IMR-90 (cell line): ENCODE data around the gene BTK. TPM values are rescaled to one million over a fixed set of nuclear protein-coding genes. Genes with fewer than 3 reads are reported as not detected.

Experiments used
- ATAC-seq: fragments of 200-7000 bp; cut with Tn5 transposase; 2 replicates; pipeline ENCODE4 v1.9.1; 2020; ENCODE audit warnings: low read depth, mild to moderate bottlenecking, moderate library complexity
- BruUV-seq: library from RNA; stranded (reverse); fragments of 400-500 nt; replicated peaks from 2 replicates; lab custom pipeline; 2021; lab: Mats Ljungman, UMichigan
- CTCF ChIA-PET: fragments of 300-600 bp; formaldehyde crosslinking; extraction: SDS; loops from one replicate; lab custom pipeline; 2021; ENCODE audit warnings: antibody characterized with exemption; lab: Yijun Ruan, JAX
- POLR2A ChIA-PET: fragments of 300-600 bp; sonication (Branson Sonifier 250); formaldehyde crosslinking; loops from one replicate; lab custom pipeline; 2022; ENCODE audit warnings: antibody characterized with exemption; ENCODE audit not compliant: unreplicated experiment; lab: Charles Lee
- DNase-seq: peaks from one replicate; pipeline ENCODE4 v3.0.0; 2013
- H2AFZ ChIP-seq: replicated peaks from 2 replicates; pipeline ENCODE3; 2013; ENCODE audit warnings: low read length, mild to moderate bottlenecking; ENCODE audit not compliant: poor library complexity
- H2AK5ac ChIP-seq: 2 replicates; pipeline ENCODE4 v1.6.1; 2013; ENCODE audit warnings: low read depth, low read length, inconsistent platforms
- H2AK9ac ChIP-seq: replicated peaks from 2 replicates; pipeline ENCODE3; 2013; ENCODE audit warnings: mild to moderate bottlenecking, low read depth, low read length, moderate library complexity; ENCODE audit not compliant: poor library complexity
- H2BK120ac ChIP-seq: 2 replicates; pipeline ENCODE4 v1.6.1; 2013; ENCODE audit warnings: low read depth, low read length, inconsistent platforms
- H2BK15ac ChIP-seq: 3 replicates; pipeline ENCODE4 v1.6.1; 2013; ENCODE audit warnings: low read depth, low read length, inconsistent platforms
- H2BK20ac ChIP-seq: 2 replicates; pipeline ENCODE4 v1.6.1; 2013; ENCODE audit warnings: low read depth, mild to moderate bottlenecking, inconsistent platforms, low read length, moderate library complexity
- H2BK5ac ChIP-seq: 2 replicates; pipeline ENCODE4 v1.6.1; 2013; ENCODE audit warnings: mild to moderate bottlenecking, low read depth, low read length, inconsistent platforms; ENCODE audit not compliant: poor library complexity, severe bottlenecking
- H3K14ac ChIP-seq: replicated peaks from 2 replicates; pipeline ENCODE4 v1.6.1; 2013; ENCODE audit warnings: low read depth, low read length, inconsistent platforms
- H3K18ac ChIP-seq: 2 replicates; pipeline ENCODE4 v1.6.1; 2013; ENCODE audit warnings: low read depth, low read length, control low read depth
- H3K23ac ChIP-seq: 2 replicates; pipeline ENCODE4 v1.6.1; 2013; ENCODE audit warnings: low read depth, low read length, inconsistent platforms
- H3K27ac ChIP-seq: 2 replicates; pipeline ENCODE4 v1.5.1; 2013; ENCODE audit warnings: mild to moderate bottlenecking, control low read depth, low read length; ENCODE audit not compliant: insufficient read depth
- H3K27me3 ChIP-seq: 2 replicates; pipeline ENCODE4 v1.6.1; 2013; ENCODE audit warnings: low read length; ENCODE audit not compliant: control insufficient read depth, insufficient read depth
- H3K36me3 ChIP-seq: 2 replicates; pipeline ENCODE4 v1.6.1; 2013; ENCODE audit warnings: low read length, mixed read lengths; ENCODE audit not compliant: control insufficient read depth, insufficient read depth
- H3K4ac ChIP-seq: 2 replicates; pipeline ENCODE4 v1.6.1; 2013; ENCODE audit warnings: low read depth, low read length, inconsistent platforms
- H3K4me1 ChIP-seq: 2 replicates; pipeline ENCODE4 v1.6.1; 2013; ENCODE audit warnings: low read length, mixed read lengths; ENCODE audit not compliant: control insufficient read depth, insufficient read depth
- H3K4me2 ChIP-seq: 2 replicates; pipeline ENCODE4 v1.6.1; 2013; ENCODE audit warnings: low read depth, mild to moderate bottlenecking, control low read depth, low read length, moderate library complexity
- H3K4me3 ChIP-seq: 2 replicates; pipeline ENCODE4 v1.5.1; 2013; ENCODE audit warnings: low read depth, mild to moderate bottlenecking, control low read depth, low read length, moderate library complexity; ENCODE audit not compliant: insufficient read depth
- H3K56ac ChIP-seq: 2 replicates; pipeline ENCODE4 v1.6.1; 2013; ENCODE audit warnings: low read length, inconsistent platforms; ENCODE audit not compliant: insufficient read depth; ENCODE audit errors: extremely low read depth
- H3K79me1 ChIP-seq, 2 experiments: 2 replicates each; pipeline ENCODE4 v1.6.1; 2013; ENCODE audit warnings: low read length in 2 of 2, inconsistent platforms in 1 of 2, low read depth in 1 of 2
- H3K9ac ChIP-seq: 2 replicates; pipeline ENCODE4 v1.6.1; 2013; ENCODE audit warnings: low read depth, low read length, control low read depth
- H3K9me1 ChIP-seq: 2 replicates; pipeline ENCODE4 v1.6.1; 2013; ENCODE audit warnings: low read length, inconsistent platforms; ENCODE audit not compliant: insufficient read depth
- H3K9me3 ChIP-seq: 2 replicates; pipeline ENCODE4 v1.6.1; 2013; ENCODE audit warnings: low read length; ENCODE audit not compliant: control insufficient read depth, insufficient read depth
- H4K20me1 ChIP-seq: 2 replicates; pipeline ENCODE4 v1.6.1; 2013; ENCODE audit warnings: low read length, inconsistent platforms; ENCODE audit not compliant: insufficient read depth
- H4K5ac ChIP-seq: 2 replicates; pipeline ENCODE4 v1.6.1; 2013; ENCODE audit warnings: mild to moderate bottlenecking, low read depth, low read length, control low read depth
- H4K8ac ChIP-seq, 2 experiments: 2 replicates each; pipeline ENCODE4 v1.6.1; 2013; ENCODE audit warnings: low read depth in 2 of 2, low read length in 2 of 2, control low read depth in 1 of 2, inconsistent platforms in 1 of 2
- H4K91ac ChIP-seq: 2 replicates; pipeline ENCODE4 v1.6.1; 2013; ENCODE audit warnings: low read depth, low read length, inconsistent platforms; ENCODE audit not compliant: insufficient read depth
- CEBPB ChIP-seq: IDR thresholded peaks from 2 replicates; pipeline ENCODE4 v1.6.1; 2012; ENCODE audit warnings: low read depth, low read length, improper control_type of control experiment
- MXI1 ChIP-seq: IDR thresholded peaks from 2 replicates; pipeline ENCODE4 v1.6.1; 2012; ENCODE audit warnings: low read depth, mild to moderate bottlenecking, low read length, moderate library complexity, borderline replicate concordance
- RAD21 ChIP-seq: IDR thresholded peaks from 2 replicates; pipeline ENCODE4 v1.6.1; 2012; ENCODE audit warnings: low read length, improper control_type of control experiment
- dilution Hi-C: fragments of 300-500 bp; cut with HindIII; formaldehyde crosslinking; loops from one replicate; pipeline ENCODE4 v1.14.3; 2018; ENCODE audit warnings: low sequenced_read_pairs; ENCODE audit not compliant: unreplicated experiment
- in situ Hi-C: fragments of 300-500 bp; cut with MboI; formaldehyde crosslinking; loops from 3 replicates; pipeline ENCODE4 v1.14.3; 2019; ENCODE audit warnings: low sequenced_read_pairs, inconsistent platforms, mixed read lengths
- intact Hi-C: fragments of 100-400 bp; cut with micrococcal nuclease; formaldehyde crosslinking; loops from 2 replicates; pipeline ENCODE4 v1.10.0; 2022
- polyA plus RNA-seq, 3 experiments: library from polyadenylated mRNA; depleted of rRNA; stranded (reverse); fragments of >200 nt; gene quantifications; 2 replicates each; pipeline ENCODE4 v1.2.3, GENCODE V29; 2012; ENCODE audit warnings: low replicate concordance in 1 of 3
- total RNA-seq: library from RNA; depleted of rRNA; stranded (reverse); fragments of >200 nt; gene quantifications from 2 replicates; pipeline ENCODE4 v1.2.3, GENCODE V29; 2012

The BTK gene
- total and polyA plus RNA-seq, 2 of the 4 experiments (the other 2 are of a cell fraction): not detected

GRCh38 chrX:101368800-101369199, 17.2 kb downstream of the BTK start:
- no peak overlapping the region for H2BK15ac ChIP-seq
- no peaks in the 10 kb centered on the region for H3K9me3 ChIP-seq
- TF ChIP-seq RAD21: no peak
- no peak for TF ChIP-seq MXI1
- no peak for TF ChIP-seq CEBPB
- no peak for ATAC-seq
- no peak overlapping the region for H2AK5ac ChIP-seq
- no peak overlapping the region for H3K14ac ChIP-seq
- no peak overlapping the region for H2AK9ac ChIP-seq
- H3K18ac ChIP-seq: no peak overlapping the region
- no peak overlapping the region for H3K56ac ChIP-seq
- H3K4ac ChIP-seq: no peak overlapping the region
- in situ Hi-C loops (no loop called here), intact Hi-C loops (no loop called here), dilution Hi-C loops (no loop called here)
- H4K20me1 ChIP-seq: no peaks in the 10 kb centered on the region
- CTCF ChIA-PET: interaction anchor here (1.0 kb wide), 1 partner anchor 10 kb away, joined by 3 read pairs; no protein-coding TSS in a partner anchor
- no TSS peak for BruUV-seq
- no peak overlapping the region for H4K8ac ChIP-seq
- H4K5ac ChIP-seq: no peak overlapping the region
- H3K4me1 ChIP-seq: no peaks in the 10 kb centered on the region
- no peak overlapping the region for H3K27ac ChIP-seq
- H2BK120ac ChIP-seq: no peak overlapping the region
- no peak overlapping the region for H2AFZ ChIP-seq
- H3K36me3 ChIP-seq: no peaks in the 10 kb centered on the region
- H2BK20ac ChIP-seq: no peak overlapping the region
- H3K9me1 ChIP-seq: no peaks in the 10 kb centered on the region
- H3K23ac ChIP-seq: no peak overlapping the region
- no peak overlapping the region for H3K9ac ChIP-seq
- no peak overlapping the region for H3K4me3 ChIP-seq
- H4K91ac ChIP-seq: no peak overlapping the region
- H2BK5ac ChIP-seq: no peak overlapping the region
- POLR2A ChIA-PET: no interaction called here
- H3K27me3 ChIP-seq: peaks cover 3% of the 10 kb centered on the region
- H3K79me1 ChIP-seq: no peaks in the 10 kb centered on the region
- no peak overlapping the region for H3K4me2 ChIP-seq
- no peak for DNase-seq
